Rectal smooth muscle tissue (tissue), 1 donor: Measurements from ENCODE around the gene FFAR3.
A peak's percentile ranks its signal among the peaks of the same experiment; 100 is the strongest.
"Not testable (repeated sequence)": the region's sequence is repeated elsewhere in the genome, so short reads cannot be mapped to it uniquely, and the experiment has no call there.

ENCODE experiments used
- H3K27ac ChIP-seq: one replicate; pipeline ENCODE4 v1.7.0; 2013; ENCODE audit warnings: low read depth, low read length, inconsistent platforms
- H3K27me3 ChIP-seq: one replicate; pipeline ENCODE4 v1.7.0; 2013; ENCODE audit warnings: low read length; ENCODE audit not compliant: control insufficient read depth, insufficient read depth
- H3K36me3 ChIP-seq: one replicate; pipeline ENCODE4 v1.7.0; 2013; ENCODE audit warnings: low read length; ENCODE audit not compliant: control insufficient read depth, insufficient read depth
- H3K4me1 ChIP-seq: one replicate; pipeline ENCODE4 v1.7.0; 2013; ENCODE audit warnings: low read length; ENCODE audit not compliant: control insufficient read depth, insufficient read depth
- H3K4me3 ChIP-seq: one replicate; pipeline ENCODE4 v1.7.0; 2013; ENCODE audit warnings: low read length
- H3K9ac ChIP-seq: one replicate; pipeline ENCODE4 v1.7.0; 2013; ENCODE audit warnings: low read length

Gene FFAR3

DNA sequence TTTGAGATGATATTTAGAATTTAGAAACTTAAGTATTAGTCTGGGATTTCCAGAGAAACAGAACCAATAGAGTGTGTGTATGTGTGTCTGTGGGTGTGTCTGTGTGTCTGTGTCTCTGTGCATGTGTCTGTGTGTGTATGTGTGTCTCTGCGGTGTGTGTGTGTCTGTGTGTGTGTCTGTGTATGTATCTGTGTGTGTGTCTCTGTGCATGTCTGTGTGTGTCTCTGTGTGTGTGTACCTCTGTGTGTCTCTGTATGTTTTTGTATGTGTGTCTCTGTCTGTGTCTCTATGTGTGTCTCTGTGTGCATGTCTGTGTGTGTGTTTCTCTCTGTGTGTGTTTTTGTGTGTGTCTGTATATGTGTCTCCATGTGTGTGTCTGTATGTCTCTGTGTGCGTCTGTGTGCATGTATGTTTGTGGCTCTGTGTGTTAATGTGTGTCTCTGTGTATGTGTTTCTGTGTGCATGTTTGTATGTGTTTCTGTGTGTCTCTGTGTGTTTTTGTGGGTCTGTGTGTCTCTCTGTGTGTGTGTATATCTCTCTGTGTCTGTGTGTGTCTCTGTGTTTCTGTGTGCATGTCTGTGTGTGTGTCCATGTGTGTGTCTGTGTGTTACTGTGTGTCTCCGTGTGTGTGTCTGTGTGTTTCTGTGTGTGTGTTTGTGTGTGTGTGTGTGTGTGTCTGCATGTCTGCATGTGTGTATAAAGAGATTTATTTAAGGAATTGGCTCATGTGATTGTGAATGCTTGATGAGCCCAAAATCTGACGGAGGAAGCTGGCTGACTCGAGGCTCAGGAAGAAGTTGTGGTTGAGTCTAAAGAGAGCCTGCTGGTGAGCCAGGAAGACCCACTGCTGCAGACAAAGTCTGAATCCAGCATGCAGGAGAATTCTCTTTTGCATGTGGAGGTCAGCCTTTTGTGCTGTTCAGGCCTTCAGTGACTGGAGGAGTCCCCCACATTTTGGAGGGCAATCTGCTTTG, 34.8 kb downstream of the FFAR3 start:
- H3K27ac ChIP-seq: no peak overlapping the region
- peaks cover 4% of the 10 kb centered on the region for H3K4me1 ChIP-seq
- no peaks in the 10 kb centered on the region for H3K27me3 ChIP-seq
- no peaks in the 10 kb centered on the region for H3K36me3 ChIP-seq
- H3K9ac ChIP-seq: no peak overlapping the region
- H3K4me3 ChIP-seq: no peak overlapping the region

DNA sequence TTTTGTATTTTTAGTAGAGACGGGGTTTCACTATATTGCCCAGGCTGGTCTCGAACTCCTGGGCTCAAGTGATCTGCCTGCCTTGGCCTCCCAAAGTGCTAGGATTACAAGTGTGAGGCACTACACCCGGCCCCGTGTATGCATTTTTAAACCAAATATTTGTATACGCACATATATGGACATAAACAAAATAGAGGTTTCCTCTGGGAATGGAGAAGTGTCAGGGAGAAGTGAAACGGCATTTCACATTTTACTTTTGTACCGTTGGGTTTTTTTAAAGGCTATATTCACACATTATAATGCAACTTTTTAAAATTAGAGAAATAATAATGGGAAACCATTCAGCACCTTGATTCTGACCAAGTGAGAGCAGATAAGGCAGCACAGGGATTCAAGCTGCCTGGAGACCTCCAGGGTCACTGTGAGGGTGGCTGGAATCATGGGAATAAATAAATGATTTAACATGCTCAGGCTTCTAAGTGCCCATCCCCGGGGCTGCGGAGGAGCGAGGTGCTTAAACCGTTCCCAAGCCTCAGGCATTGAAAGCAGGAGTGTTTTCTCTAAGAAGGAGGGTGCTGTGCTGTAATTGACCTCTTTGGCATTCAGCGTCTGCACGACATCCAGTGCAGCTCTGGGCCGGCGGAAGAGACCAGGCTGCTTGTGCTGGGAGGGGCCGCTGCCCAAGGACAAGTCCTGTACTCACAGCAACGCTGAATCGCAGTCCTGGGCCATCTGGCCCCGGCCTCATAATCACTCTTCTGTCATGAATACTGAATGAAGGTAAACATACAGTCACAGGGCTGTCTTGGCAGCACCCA, 37.3 kb downstream of the FFAR3 start:
- no peak overlapping the region for H3K9ac ChIP-seq
- H3K36me3 ChIP-seq: no peaks in the 10 kb centered on the region
- H3K27ac ChIP-seq: peak overlapping the region; percentile 2
- no peak overlapping the region for H3K4me3 ChIP-seq
- no peaks in the 10 kb centered on the region for H3K4me1 ChIP-seq
- H3K27me3 ChIP-seq: no peaks in the 10 kb centered on the region

DNA sequence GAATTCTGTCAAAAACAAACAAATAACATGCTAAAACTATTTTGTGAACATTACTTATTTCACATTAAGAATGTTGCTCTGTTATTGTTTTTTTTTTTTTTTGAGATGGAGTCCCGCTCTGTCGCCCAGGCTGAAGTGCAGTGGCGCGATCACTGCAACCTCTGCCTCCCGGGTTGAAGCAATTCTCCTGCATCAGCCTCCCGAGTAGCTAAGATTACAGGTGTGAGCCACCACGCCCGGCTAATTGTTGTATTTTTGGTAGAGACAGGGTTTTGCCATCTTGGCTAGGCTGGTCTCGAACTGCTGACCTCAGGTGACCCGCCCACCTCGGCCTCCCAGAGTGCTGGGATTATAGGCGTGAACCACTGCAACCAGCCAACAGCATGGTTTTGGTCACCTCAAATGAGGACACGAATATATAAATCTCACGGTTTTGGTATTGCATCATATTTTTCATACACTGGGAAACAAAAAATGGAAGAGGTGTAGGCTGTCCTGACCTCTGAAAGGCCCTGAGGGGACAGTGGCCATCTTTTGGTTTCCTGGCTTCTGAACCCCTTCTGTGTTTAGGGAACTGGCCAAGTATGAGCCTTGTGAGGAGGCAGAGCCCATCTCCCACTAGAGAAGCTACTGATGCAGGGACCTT, 38.1 kb downstream of the FFAR3 start:
- Histone ChIP-seq H3K4me3 (no peak overlapping the region), H3K36me3 (no peaks in the 10 kb centered on the region), H3K27ac (peak overlapping the region; percentile 2)

DNA sequence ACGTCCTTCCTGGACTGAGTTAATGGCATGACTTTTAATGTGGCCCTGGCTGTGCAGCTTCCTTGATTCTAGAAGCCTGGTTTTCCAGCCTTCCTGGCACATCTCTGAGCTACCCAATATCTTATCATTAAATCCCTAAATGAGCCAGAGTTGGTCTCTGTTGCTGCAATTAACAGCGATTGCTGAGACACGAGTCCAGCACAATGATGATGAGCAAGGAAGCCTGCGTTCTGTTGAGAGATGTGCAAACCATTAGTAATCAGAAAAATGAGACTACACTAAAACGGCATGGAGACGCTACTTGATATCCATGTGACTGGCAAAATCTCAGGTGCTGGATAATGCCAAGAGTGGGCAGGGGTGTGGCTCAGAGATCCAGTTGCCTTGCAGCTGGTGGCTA, 38.8 kb downstream of the FFAR3 start:
- H3K27ac ChIP-seq: no peak overlapping the region
- no peaks in the 10 kb centered on the region for H3K4me1 ChIP-seq
- H3K27me3 ChIP-seq: no peaks in the 10 kb centered on the region
- H3K9ac ChIP-seq: no peak overlapping the region
- H3K36me3 ChIP-seq: no peaks in the 10 kb centered on the region
- no peak overlapping the region for H3K4me3 ChIP-seq

More for the DNA sequence above, 38.1 kb downstream of the FFAR3 start:
- Histone ChIP-seq H3K4me1 (no peaks in the 10 kb centered on the region), H3K27me3 (no peaks in the 10 kb centered on the region), H3K9ac (no peak overlapping the region)

DNA sequence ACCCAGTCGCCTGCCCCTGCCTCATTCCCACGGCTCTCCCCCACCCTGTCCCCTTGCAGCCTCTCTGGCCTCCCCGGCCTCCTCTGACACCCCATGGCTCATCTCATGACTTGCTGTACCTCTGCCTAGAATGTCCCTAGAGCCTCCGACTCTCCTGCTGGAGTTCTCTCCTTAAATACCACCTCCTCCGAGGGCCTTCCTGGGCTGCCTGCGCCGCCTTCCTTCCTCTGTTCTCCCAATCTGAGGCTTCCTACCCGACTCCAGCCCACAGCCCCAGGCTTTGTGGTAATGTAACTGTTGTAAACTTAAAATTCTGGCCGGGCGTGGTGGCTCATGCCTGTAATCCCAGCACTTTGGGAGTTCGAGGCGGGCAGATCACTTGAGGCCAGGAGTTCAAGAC, 40.3 kb downstream of the FFAR3 start:
- H3K27me3 ChIP-seq: no peaks in the 10 kb centered on the region
- no peaks in the 10 kb centered on the region for H3K4me1 ChIP-seq
- no peak overlapping the region for H3K9ac ChIP-seq
- H3K4me3 ChIP-seq: no peak overlapping the region
- no peaks in the 10 kb centered on the region for H3K36me3 ChIP-seq
- H3K27ac ChIP-seq: no peak overlapping the region

DNA sequence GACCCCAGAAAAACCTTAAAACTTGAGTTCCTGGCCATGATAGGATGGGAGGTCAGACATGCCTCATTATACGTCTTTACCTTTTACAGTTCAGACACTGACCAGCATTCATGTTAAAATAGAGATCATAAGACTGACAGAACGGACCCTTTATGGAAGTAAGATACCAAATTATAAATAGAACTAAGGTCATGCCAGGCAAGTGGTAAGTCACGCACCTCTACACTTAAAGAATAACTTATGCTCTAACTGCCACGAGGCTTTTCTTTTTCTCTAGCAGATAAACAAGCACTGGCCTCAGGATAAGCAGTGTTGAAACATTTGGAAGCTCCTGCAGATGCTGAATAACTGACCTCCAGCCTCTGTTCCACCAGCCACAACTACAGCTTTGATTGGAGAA, 41.0 kb downstream of the FFAR3 start:
- Histone ChIP-seq H3K4me3 (no peak overlapping the region), H3K27ac (no peak overlapping the region), H3K36me3 (no peaks in the 10 kb centered on the region), H3K27me3 (no peaks in the 10 kb centered on the region), H3K9ac (no peak overlapping the region), H3K4me1 (no peaks in the 10 kb centered on the region)

DNA sequence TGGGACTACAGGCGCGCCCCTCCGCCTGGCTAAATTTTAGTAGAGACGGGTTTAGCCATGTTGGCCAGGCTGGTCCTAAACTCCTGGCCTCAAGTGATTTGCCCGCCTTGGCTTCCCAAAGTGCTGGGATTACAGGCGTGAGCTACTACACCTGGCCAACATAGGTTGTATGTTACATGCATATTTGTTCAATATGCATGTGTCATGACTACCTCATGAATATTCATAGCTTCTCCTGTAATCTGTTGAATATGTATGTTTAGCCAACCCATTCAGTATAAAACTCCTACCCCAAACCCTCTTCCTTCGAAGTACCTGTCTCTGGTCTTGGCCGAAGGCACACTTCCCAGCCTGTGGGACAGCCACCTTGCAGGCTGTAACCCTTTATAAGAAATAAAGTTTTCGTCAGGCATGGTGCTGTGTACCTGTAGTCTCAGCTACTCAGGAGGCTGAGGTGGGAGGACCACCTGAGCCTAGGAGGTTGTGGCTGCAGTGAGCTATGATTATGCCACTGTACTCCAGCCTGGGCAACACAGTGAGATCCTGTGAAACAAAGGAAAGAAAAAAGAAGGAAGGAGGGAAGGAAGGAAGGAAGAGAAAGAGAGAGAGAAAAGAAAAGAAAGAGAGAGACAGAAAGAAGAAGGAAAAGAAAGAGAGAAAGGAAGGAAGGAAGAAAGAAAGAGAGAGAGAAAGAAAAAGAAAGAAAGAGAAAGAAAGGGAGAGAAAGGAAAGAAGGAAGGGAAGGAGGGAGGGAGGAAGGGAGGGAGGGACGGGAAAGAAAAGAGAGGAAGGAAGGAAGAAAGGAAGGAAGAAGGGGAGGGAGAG, 41.9 kb downstream of the FFAR3 start:
- Histone ChIP-seq H3K4me3 (no peak overlapping the region), H3K9ac (no peak overlapping the region), H3K27ac (no peak overlapping the region), H3K27me3 (no peaks in the 10 kb centered on the region), H3K4me1 (no peaks in the 10 kb centered on the region), H3K36me3 (no peaks in the 10 kb centered on the region)

DNA sequence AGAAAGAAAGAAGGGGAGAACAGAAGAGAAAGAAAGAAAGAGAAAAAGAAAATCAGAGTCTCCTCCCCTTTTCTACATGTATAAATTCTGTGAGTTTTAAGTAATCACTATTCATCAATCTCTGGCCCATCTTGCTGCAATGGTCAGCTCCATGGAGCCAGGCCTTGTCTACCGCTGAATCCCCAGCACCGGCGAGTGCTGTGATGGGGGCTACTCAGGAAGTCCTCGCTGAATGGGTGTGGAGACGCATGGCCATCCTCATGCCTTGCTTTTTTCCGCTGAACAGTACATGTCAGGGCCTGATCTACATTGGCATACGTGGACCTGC, 42.5 kb downstream of the FFAR3 start:
- no peaks in the 10 kb centered on the region for H3K36me3 ChIP-seq

DNA sequence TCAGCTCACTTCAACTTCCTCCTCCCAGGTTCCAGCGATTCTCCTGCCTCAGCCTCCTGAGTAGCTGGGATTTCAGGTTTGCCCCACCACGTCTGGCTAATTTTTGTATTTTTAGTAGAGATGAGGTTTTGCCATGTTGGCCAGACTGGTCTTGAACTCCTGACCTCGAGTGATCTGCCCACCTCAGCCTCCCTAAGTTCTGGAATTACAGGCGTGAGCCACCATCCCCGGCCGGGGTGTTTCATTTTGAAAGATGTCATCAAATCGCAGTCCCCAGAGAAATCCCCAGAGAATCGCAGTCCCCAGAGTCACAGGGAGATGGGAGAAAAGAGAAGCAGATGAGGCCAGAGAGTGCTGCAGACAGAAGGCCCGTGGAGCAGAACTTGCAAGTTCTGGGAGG, 43.2 kb downstream of the FFAR3 start:
- not testable (repeated sequence) for H3K27me3 ChIP-seq, H3K9ac ChIP-seq

More for the DNA sequence above, 42.5 kb downstream of the FFAR3 start:
- Histone ChIP-seq H3K9ac (no peak overlapping the region), H3K4me1 (no peaks in the 10 kb centered on the region), H3K27me3 (no peaks in the 10 kb centered on the region), H3K4me3 (no peak overlapping the region), H3K27ac (no peak overlapping the region)

DNA sequence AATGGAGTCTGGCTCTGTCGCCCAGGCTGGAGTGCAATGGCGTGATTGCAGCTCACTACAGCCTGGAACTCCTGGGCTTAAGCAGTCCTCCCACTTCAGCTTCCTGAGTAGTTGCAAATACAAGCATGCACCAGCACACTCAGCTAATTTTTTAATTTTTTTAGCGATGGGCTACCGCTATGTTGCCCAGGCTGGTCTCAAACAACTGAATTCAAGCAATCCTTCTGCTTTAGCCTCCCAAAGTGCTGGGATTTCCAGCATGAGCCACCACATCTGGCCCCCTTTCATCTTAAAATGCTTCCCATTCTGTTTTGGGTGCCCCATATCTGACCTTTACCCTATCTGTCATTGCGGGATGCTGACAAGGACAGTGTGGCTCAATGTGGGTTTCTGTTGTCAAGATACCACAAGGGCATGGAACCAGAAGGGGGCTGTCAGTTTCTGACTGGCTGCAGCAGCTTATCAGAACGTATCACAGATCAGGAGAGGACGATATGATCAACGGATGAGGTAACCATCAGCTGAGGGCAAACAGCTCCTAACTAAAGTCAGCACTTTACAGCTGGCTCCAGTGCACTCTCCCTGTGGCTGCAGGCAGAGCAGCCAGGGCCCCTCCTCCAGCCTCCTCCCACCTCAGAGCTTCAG, 45.0 kb downstream of the FFAR3 start:
- Histone ChIP-seq H3K9ac (no peak overlapping the region), H3K36me3 (no peaks in the 10 kb centered on the region), H3K27ac (no peak overlapping the region)

More for the DNA sequence above, 43.2 kb downstream of the FFAR3 start:
- not testable (repeated sequence) for H3K4me1 ChIP-seq, H3K4me3 ChIP-seq, H3K27ac ChIP-seq, H3K36me3 ChIP-seq

DNA sequence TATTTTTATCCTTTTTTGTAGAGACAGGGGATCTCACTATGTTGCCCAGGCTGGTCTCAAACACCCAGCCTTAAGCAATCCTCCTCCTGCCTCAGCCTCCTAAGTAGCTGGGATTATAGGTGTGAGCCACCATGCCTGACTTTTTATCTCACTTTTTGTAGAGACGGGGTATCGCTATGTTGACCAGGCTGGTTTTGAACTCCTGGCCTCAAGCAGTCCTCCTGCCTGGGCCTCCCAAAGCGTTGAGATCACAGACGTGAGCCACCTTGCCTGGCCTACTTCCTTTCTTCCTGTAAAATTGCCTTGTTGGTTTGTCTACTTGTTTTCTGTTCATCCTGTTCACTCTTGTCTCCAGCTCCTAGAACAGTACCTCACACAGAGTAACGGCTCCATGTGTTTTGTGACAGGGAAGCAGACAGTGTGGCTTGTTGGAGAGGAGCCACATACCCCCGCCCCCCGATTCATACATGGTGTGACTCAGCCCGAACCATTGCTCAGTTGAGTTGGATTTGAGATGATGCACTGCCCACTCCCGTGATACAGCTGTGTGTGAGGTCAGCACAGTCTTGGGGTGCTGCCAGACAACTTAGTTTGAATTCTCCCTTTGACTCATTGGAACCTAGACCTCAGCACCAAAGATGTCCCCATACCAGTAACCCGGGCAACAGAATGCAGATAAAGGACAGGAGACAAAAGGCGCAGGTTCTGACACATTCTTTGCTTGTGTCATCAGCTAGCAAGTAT, 46.8 kb downstream of the FFAR3 start:
- H3K36me3 ChIP-seq: no peaks in the 10 kb centered on the region
- no peak overlapping the region for H3K27ac ChIP-seq
- no peak overlapping the region for H3K4me3 ChIP-seq
- no peak overlapping the region for H3K9ac ChIP-seq
- no peaks in the 10 kb centered on the region for H3K27me3 ChIP-seq
- H3K4me1 ChIP-seq: no peaks in the 10 kb centered on the region

More for the DNA sequence above, 45.0 kb downstream of the FFAR3 start:
- Histone ChIP-seq H3K4me1 (no peaks in the 10 kb centered on the region), H3K4me3 (no peak overlapping the region), H3K27me3 (no peaks in the 10 kb centered on the region)
